Measurements from ENCODE around the gene NFAM1. TPM values are rescaled to one million over a fixed set of nuclear protein-coding genes. Genes with fewer than 3 reads are reported as not detected.

The NFAM1 gene
- total and polyA plus RNA-seq, 2 experiments from 2014 or later, result not detected

- no peak for DNase-seq
- Histone ChIP-seq H3K4me3 (no peak overlapping the region), H3F3A (ENCODE audit: insufficient read depth) (no peaks in the 10 kb centered on the region), H3K9ac (no peak overlapping the region), H3K79me2 (ENCODE audit: insufficient read depth) (no peaks in the 10 kb centered on the region), H3K27me3 (replicated peaks; ENCODE audit: insufficient read depth) (peaks cover 6% of the 10 kb centered on the region), H3K36me3 (ENCODE audit: low read depth) (no peaks in the 10 kb centered on the region), H3K4me1 (ENCODE audit: insufficient read depth) (no peaks in the 10 kb centered on the region), H4K20me1 (ENCODE audit: insufficient read depth) (no peaks in the 10 kb centered on the region), H3K9me3 (ENCODE audit: low read depth) (no peaks in the 10 kb centered on the region), H2AFZ (no peak overlapping the region), H3K4me2 (ENCODE audit: unreplicated experiment) (no peak overlapping the region), H3K27ac (no peak overlapping the region), H3K9me2 (ENCODE audit: insufficient read depth) (no peaks in the 10 kb centered on the region)
- in situ Hi-C loops (cut with MboI), result no loop called here
- TF ChIP-seq EZH2phosphoT487 (IDR thresholded peaks at IDR 0.05; ENCODE audit: insufficient read depth, low read depth), result no peak
- no peak for TF ChIP-seq EZH2 (IDR thresholded peaks at IDR 0.05; ENCODE audit: insufficient read depth, poor library complexity, severe bottlenecking)
- 79 to 81% methylated on average over 7 of the region's 7 CpGs for WGBS, 2 experiments (ENCODE audit: low coverage in 1 of 2, low lambda C conversion rate in 2 of 2, missing lambda C conversion rate in 2 of 2)
Observed at GRCh38 chr22:42410708-42411107, 21.5 kb downstream of the NFAM1 start.

GRCh38 chr22:42408810-42409529, 23.2 kb downstream of the NFAM1 start:
- Histone ChIP-seq H2AFZ (no peak overlapping the region), H3F3A (ENCODE audit: insufficient read depth) (no peaks in the 10 kb centered on the region), H4K20me1 (ENCODE audit: insufficient read depth) (no peaks in the 10 kb centered on the region), H3K79me2 (ENCODE audit: insufficient read depth) (no peaks in the 10 kb centered on the region), H3K27ac (no peak overlapping the region), H3K9ac (no peak overlapping the region), H3K9me3 (ENCODE audit: low read depth) (no peaks in the 10 kb centered on the region), H3K4me1 (ENCODE audit: insufficient read depth) (no peaks in the 10 kb centered on the region), H3K4me2 (ENCODE audit: unreplicated experiment) (no peak overlapping the region), H3K9me2 (ENCODE audit: insufficient read depth) (no peaks in the 10 kb centered on the region), H3K36me3 (ENCODE audit: low read depth) (no peaks in the 10 kb centered on the region), H3K4me3 (no peak overlapping the region), H3K27me3 (replicated peaks; ENCODE audit: insufficient read depth) (peaks cover 6% of the 10 kb centered on the region)
- DNase-seq, result no peak
- 71 to 73% methylated on average over 16 of the region's 16 CpGs for WGBS, 2 experiments (ENCODE audit: low coverage in 1 of 2, low lambda C conversion rate in 2 of 2, missing lambda C conversion rate in 2 of 2)
- in situ Hi-C loops (cut with MboI), result no loop called here
- TF ChIP-seq EZH2 (IDR thresholded peaks at IDR 0.05; ENCODE audit: insufficient read depth, poor library complexity, severe bottlenecking) (no peak), EZH2phosphoT487 (IDR thresholded peaks at IDR 0.05; ENCODE audit: insufficient read depth, low read depth) (no peak)

- TF ChIP-seq EZH2phosphoT487 (IDR thresholded peaks at IDR 0.05; ENCODE audit: insufficient read depth, low read depth) (no peak), EZH2 (IDR thresholded peaks at IDR 0.05; ENCODE audit: insufficient read depth, poor library complexity, severe bottlenecking) (no peak)
- in situ Hi-C loops (cut with MboI), result no loop called here
- Histone ChIP-seq H3K27me3 (replicated peaks; ENCODE audit: insufficient read depth) (peaks cover 6% of the 10 kb centered on the region), H3K9me3 (ENCODE audit: low read depth) (no peaks in the 10 kb centered on the region), H3K9ac (no peak overlapping the region), H3K27ac (no peak overlapping the region), H3K36me3 (ENCODE audit: low read depth) (no peaks in the 10 kb centered on the region), H2AFZ (no peak overlapping the region), H3K4me1 (ENCODE audit: insufficient read depth) (no peaks in the 10 kb centered on the region), H3K4me2 (ENCODE audit: unreplicated experiment) (no peak overlapping the region), H3K4me3 (no peak overlapping the region), H3F3A (ENCODE audit: insufficient read depth) (no peaks in the 10 kb centered on the region), H3K9me2 (ENCODE audit: insufficient read depth) (no peaks in the 10 kb centered on the region), H3K79me2 (ENCODE audit: insufficient read depth) (no peaks in the 10 kb centered on the region), H4K20me1 (ENCODE audit: insufficient read depth) (no peaks in the 10 kb centered on the region)
- 59 to 62% methylated on average over 7 of the region's 7 CpGs for WGBS, 2 experiments (ENCODE audit: low coverage in 1 of 2, low lambda C conversion rate in 2 of 2, missing lambda C conversion rate in 2 of 2)
- DNase-seq, result no peak
Observed at GRCh38 chr22:42408276-42408675, 23.9 kb downstream of the NFAM1 start.

- 60 to 66% methylated on average over 9 of the region's 9 CpGs for WGBS, 2 experiments (ENCODE audit: low coverage in 1 of 2, low lambda C conversion rate in 2 of 2, missing lambda C conversion rate in 2 of 2)
- no peaks in the 10 kb centered on the region for H3K9me3 ChIP-seq (ENCODE audit: low read depth)
- no peak overlapping the region for H3K4me2 ChIP-seq (ENCODE audit: unreplicated experiment)
- H3K9me2 ChIP-seq (ENCODE audit: insufficient read depth), result no peaks in the 10 kb centered on the region
- no peaks in the 10 kb centered on the region for H4K20me1 ChIP-seq (ENCODE audit: insufficient read depth)
- no peak for DNase-seq
- TF ChIP-seq EZH2phosphoT487 (IDR thresholded peaks at IDR 0.05; ENCODE audit: insufficient read depth, low read depth) (no peak), EZH2 (IDR thresholded peaks at IDR 0.05; ENCODE audit: insufficient read depth, poor library complexity, severe bottlenecking) (no peak)
- in situ Hi-C loops (cut with MboI), result no loop called here
- no peak overlapping the region for H3K27ac ChIP-seq
- H3K79me2 ChIP-seq (ENCODE audit: insufficient read depth), result no peaks in the 10 kb centered on the region
- no peaks in the 10 kb centered on the region for H3F3A ChIP-seq (ENCODE audit: insufficient read depth)
- no peak overlapping the region for H3K9ac ChIP-seq
- no peak overlapping the region for H3K4me3 ChIP-seq
- H3K4me1 ChIP-seq (ENCODE audit: insufficient read depth), result no peaks in the 10 kb centered on the region
- H3K36me3 ChIP-seq (ENCODE audit: low read depth), result no peaks in the 10 kb centered on the region
- no peak overlapping the region for H2AFZ ChIP-seq
- peaks cover 6% of the 10 kb centered on the region for H3K27me3 ChIP-seq (replicated peaks; ENCODE audit: insufficient read depth)
Observed at GRCh38 chr22:42404266-42404665, 27.9 kb downstream of the NFAM1 start.
